ENCODE results near the gene RAMP3.
"Not testable (repeated sequence)": the region's sequence is repeated elsewhere in the genome, so short reads cannot be mapped to it uniquely, and the experiment has no call there.

RAMP3 gene

GRCh38 chr7:45132708-45133320 lies 24.8 kb upstream of the RAMP3 start:
- no peak for DNase-seq

GRCh38 chr7:45133352-45133751 lies 24.2 kb upstream of the RAMP3 start:
- DNase-seq: no peak

- no peak for DNase-seq
These were observed 23.7 kb upstream of the RAMP3 start for GRCh38 chr7:45133877-45134276.

GRCh38 chr7:45136106-45137060 lies 21.2 kb upstream of the RAMP3 start:
- DNase-seq: peak; percentile 64 to 72

- DNase-seq: no peak
These were observed 18.9 kb upstream of the RAMP3 start for GRCh38 chr7:45138433-45139267.

- DNase-seq: no peak
These were observed 16.8 kb upstream of the RAMP3 start for GRCh38 chr7:45140827-45141226.

GRCh38 chr7:45143616-45144015 lies 14.0 kb upstream of the RAMP3 start:
- DNase-seq: no peak

- DNase-seq: no peak
These were observed 11.7 kb upstream of the RAMP3 start for GRCh38 chr7:45145881-45146280.

GRCh38 chr7:45146531-45147379 lies 10.8 kb upstream of the RAMP3 start:
- no peak for DNase-seq

GRCh38 chr7:45147858-45148652 lies 9.5 kb upstream of the RAMP3 start:
- no peak for DNase-seq

- no peak for DNase-seq
These were observed 9.0 kb upstream of the RAMP3 start for GRCh38 chr7:45148653-45148973.

- DNase-seq: no peak
These were observed 8.0 kb upstream of the RAMP3 start for GRCh38 chr7:45149606-45150005.

- no peak for DNase-seq
These were observed 7.4 kb upstream of the RAMP3 start for GRCh38 chr7:45150199-45150598.

GRCh38 chr7:45151131-45151684 lies 6.4 kb upstream of the RAMP3 start:
- DNase-seq: no peak

GRCh38 chr7:45151967-45152366 lies 5.6 kb upstream of the RAMP3 start:
- no peak for DNase-seq

GRCh38 chr7:45153233-45153632 lies 4.4 kb upstream of the RAMP3 start:
- no peak for DNase-seq

- not testable (repeated sequence) for DNase-seq
These were observed 3.7 kb upstream of the RAMP3 start for GRCh38 chr7:45153861-45154260.

- no peak for DNase-seq
These were observed 2.2 kb upstream of the RAMP3 start for GRCh38 chr7:45155357-45155900.

- DNase-seq: no peak
These were observed 1.6 kb upstream of the RAMP3 start for GRCh38 chr7:45155941-45156340.

- DNase-seq: no peak
These were observed 897 bp upstream of the RAMP3 start for GRCh38 chr7:45156516-45157272.
